Measurements from ENCODE around the gene RAB14.
"Not testable (repeated sequence)": the region's sequence is repeated elsewhere in the genome, so short reads cannot be mapped to it uniquely, and the experiment has no call there.

RAB14 gene

GRCh38 chr9:121150188-121150587 is 51.5 kb downstream of the RAB14 start:
- no peak for DNase-seq

GRCh38 chr9:121144482-121144881 is 57.2 kb downstream of the RAB14 start:
- no peak for DNase-seq

GRCh38 chr9:121143771-121144170 is 57.9 kb downstream of the RAB14 start:
- DNase-seq, result no peak

- DNase-seq, result no peak
These were observed 60.0 kb downstream of the RAB14 start for GRCh38 chr9:121141706-121142105.

- DNase-seq, result no peak
These were observed 60.4 kb downstream of the RAB14 start for GRCh38 chr9:121141306-121141705.

GRCh38 chr9:121140162-121140561 is 61.5 kb downstream of the RAB14 start:
- no peak for DNase-seq

- no peak for DNase-seq
These were observed 62.7 kb downstream of the RAB14 start for GRCh38 chr9:121138973-121139372.

GRCh38 chr9:121138561-121138960 is 63.1 kb downstream of the RAB14 start:
- DNase-seq, result no peak

- DNase-seq, result no peak
These were observed 66.0 kb downstream of the RAB14 start for GRCh38 chr9:121135642-121136041.

GRCh38 chr9:121133104-121133816 is 68.4 kb downstream of the RAB14 start:
- no peak for DNase-seq

GRCh38 chr9:121129384-121129783 is 72.3 kb downstream of the RAB14 start:
- DNase-seq, result not testable (repeated sequence)
